Medulla oblongata (tissue), 1 donor: ENCODE data around the gene SMOC2.

Source experiments
- DNase-seq: peaks from one replicate; pipeline ENCODE4 v3.0.0-alpha.2; 2015; ENCODE audit errors: extremely low spot score

SMOC2 gene

GRCh38 chr6:168709390-168709789 lies 268.4 kb downstream of the SMOC2 start:
- DNase-seq = no peak

GRCh38 chr6:168709991-168710390 lies 269.0 kb downstream of the SMOC2 start:
- DNase-seq = no peak

DNA sequence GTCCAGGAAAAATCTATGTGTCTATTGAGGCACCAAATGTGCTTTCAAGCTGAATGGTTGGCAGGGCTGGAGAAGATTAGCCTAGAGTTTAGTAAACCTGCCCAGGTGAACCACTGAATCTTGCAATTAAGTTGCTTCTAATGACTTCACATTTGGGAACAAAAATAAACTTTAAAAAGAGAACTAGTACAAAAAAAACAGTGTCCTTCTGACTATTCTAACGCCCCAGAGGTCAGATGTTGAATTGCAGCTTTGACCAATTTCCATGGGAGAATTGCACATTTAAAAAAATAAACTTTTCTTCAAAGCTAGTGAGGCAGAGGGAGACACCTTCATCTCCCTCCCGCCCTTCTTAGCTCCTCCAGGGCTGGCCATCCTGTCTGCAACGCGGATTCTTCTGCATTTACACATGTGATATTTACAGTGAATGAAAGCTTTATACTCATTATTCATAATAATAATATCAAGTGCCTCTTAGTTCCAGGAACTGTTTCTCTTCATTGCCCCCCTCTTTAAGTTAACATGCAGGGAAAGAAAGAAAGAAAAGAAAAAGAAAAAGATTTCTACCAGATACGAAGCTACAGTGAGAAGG lies 270.2 kb downstream of the SMOC2 start:
- DNase-seq = no peak

- no peak for DNase-seq
Measured at GRCh38 chr6:168711666-168712300, 270.8 kb downstream of the SMOC2 start.

DNA sequence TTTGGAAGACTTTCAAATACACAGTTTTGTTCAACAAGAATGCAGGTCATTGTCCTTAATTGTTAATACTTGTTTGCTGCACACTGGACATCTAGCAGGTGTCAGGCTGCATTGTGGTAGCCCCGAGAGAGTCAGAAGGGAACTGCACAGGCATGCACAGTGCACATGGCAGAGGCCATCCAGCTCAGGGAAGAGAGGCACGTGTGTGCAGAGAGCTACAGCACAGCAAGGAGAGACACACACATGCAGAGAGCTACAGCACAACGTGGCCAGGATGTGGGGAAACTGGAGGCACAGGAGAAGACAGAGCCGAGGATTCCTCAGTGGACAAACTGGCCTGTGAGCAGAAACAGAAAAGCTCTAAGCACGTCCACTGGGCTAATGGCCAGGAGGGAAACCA lies 272.0 kb downstream of the SMOC2 start:
- DNase-seq = no peak

GRCh38 chr6:168713839-168714238 lies 272.9 kb downstream of the SMOC2 start:
- DNase-seq = no peak

DNA sequence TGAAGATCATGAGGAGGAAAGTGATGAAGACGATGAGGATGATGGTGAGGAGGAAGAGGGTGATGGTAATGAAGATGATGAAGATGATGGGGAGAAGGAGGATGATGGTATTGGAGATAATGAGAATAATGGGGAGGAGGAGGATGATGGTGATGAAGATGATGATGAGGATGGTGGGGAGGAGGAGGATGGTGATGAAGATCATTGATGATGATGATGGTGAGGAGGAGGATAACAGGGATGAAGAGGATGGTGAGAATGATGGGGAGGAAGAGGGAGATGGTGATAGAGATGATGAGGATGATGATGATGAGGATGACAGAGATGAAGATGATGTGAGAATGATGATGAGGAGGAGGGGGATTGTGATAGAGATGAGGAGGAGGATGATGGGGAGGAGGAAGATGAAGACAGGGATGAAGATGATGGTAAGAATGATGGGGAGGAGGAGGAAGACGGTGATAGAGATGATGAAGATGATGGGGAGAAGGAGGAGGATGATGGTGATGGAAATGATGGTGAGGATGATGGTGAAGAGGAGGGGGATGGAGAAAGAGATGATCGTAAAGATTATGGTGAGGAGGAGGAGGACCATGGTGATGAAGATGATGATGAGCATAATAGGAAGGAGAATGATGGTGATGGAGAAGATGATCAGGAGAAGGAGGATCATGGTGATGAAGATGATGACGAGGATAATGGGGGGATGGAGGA lies 273.7 kb downstream of the SMOC2 start:
- no peak for DNase-seq

DNA sequence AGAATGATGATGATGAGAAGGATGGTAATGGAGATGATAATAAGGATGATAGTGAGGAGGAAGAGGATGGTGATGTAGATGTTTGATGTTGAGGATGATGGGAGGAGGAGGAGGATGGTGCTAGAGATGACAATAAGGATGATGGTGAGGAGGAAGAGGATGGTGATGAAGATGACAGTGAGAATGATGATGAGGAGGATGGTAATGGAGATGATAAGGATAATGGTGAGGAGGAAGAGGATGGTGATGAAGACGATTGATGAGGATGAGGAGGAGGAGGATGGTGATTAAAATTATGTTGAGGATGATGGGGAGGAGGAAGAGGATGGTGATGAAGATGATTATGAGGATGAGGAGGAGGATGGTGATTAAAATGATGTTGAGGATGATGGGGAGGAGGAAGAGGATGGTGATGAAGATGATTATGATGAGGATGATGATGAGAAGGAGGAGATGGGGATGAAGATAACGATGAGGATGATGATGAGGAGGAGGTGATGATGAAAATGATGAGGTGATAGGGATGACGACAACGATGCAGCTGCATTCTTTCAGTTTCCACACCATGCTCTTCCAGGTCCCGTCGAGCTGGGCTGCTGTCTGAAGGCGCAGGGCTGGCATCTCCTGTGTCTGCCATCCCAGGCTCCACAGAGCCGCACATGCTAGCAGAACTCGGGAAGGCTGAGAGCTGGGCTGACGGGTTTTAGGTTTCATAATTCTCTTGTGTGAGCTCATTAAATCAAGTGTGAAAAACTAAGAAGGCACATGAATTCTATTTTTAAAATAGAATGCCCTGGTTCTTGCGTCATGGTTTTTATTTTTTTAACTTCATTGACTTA lies 274.9 kb downstream of the SMOC2 start:
- DNase-seq = no peak

- no peak for DNase-seq
Measured at GRCh38 chr6:168716581-168716980, 275.6 kb downstream of the SMOC2 start.

DNA sequence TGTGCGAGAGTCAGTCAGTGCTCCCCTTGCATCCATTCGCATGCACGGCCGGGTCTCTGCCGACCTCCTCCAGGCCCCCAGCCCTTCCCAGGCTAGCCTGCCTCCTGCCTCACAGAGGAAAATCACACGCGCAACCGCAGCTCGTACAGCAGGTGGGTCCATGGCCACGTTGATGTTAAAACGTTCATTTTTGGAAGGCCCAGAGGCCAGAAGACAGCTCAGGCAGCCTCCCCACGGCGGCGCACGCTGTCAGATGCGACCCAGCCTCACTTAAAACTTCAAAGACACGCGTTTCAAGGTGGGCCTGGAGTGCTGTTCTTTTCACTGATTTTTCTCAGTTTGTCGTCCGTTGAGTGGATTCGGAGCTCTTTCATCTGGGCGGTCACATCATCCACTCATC lies 276.5 kb downstream of the SMOC2 start:
- DNase-seq = no peak
